ENCODE measurements around the gene ASF1B. TPM values are rescaled to one million over a fixed set of nuclear protein-coding genes. Genes with fewer than 3 reads are reported as not detected.
A peak's percentile ranks its signal among the peaks of the same experiment; 100 is the strongest.

Gene ASF1B
- total RNA-seq, 1 donor from 2014 or later, result 2.8 TPM

GRCh38 chr19:14080887-14081796, 55.2 kb downstream of the ASF1B start:
- H3K9me3 Mint-ChIP-seq (ENCODE audit: low read depth), result no peaks in the 10 kb centered on the region
- peak overlapping the region; percentile 94 for H3K27ac Mint-ChIP-seq (ENCODE audit: unreplicated experiment)
- H3K4me1 Mint-ChIP-seq (ENCODE audit: low read depth), result peaks cover 22% of the 10 kb centered on the region
- no peaks in the 10 kb centered on the region for H3K27me3 Mint-ChIP-seq (ENCODE audit: low read depth)
- peak overlapping the region; percentile 96 for H3K4me3 Mint-ChIP-seq (ENCODE audit: unreplicated experiment)
- no peak for TF ChIP-seq CTCF (IDR thresholded peaks at IDR 0.05)
- H3K36me3 Mint-ChIP-seq (ENCODE audit: low read depth), result peaks cover 2% of the 10 kb centered on the region
- peak; percentile 99 for DNase-seq (ENCODE audit: low spot score)

GRCh38 chr19:14078411-14078810, 58.0 kb downstream of the ASF1B start:
- no peaks in the 10 kb centered on the region for H3K27me3 Mint-ChIP-seq (ENCODE audit: low read depth)
- no peak for DNase-seq (ENCODE audit: low spot score)

GRCh38 chr19:14073925-14074838, 62.2 kb downstream of the ASF1B start:
- no peaks in the 10 kb centered on the region for H3K36me3 Mint-ChIP-seq (ENCODE audit: low read depth)
- DNase-seq (ENCODE audit: low spot score), result no peak
- H3K4me3 Mint-ChIP-seq (ENCODE audit: unreplicated experiment), result peak overlapping the region; percentile 98
- no peaks in the 10 kb centered on the region for H3K9me3 Mint-ChIP-seq (ENCODE audit: low read depth)
- peak overlapping the region; percentile 92 for H3K27ac Mint-ChIP-seq (ENCODE audit: unreplicated experiment)
- peaks cover 18% of the 10 kb centered on the region for H3K4me1 Mint-ChIP-seq (ENCODE audit: low read depth)
- TF ChIP-seq CTCF (IDR thresholded peaks at IDR 0.05), result no peak
- H3K27me3 Mint-ChIP-seq (ENCODE audit: low read depth), result no peaks in the 10 kb centered on the region

More at GRCh38 chr19:14078411-14078810, 58.0 kb downstream of the ASF1B start:
- Mint-ChIP-seq H3K36me3 (ENCODE audit: low read depth) (no peaks in the 10 kb centered on the region), H3K27ac (ENCODE audit: unreplicated experiment) (no peak overlapping the region), H3K4me3 (ENCODE audit: unreplicated experiment) (no peak overlapping the region), H3K9me3 (ENCODE audit: low read depth) (no peaks in the 10 kb centered on the region), H3K4me1 (ENCODE audit: low read depth) (peaks cover 35% of the 10 kb centered on the region)
- no peak for TF ChIP-seq CTCF (IDR thresholded peaks at IDR 0.05)

- H3K4me3 Mint-ChIP-seq (ENCODE audit: unreplicated experiment), result peak overlapping the region; percentile 98
- TF ChIP-seq CTCF (IDR thresholded peaks at IDR 0.05), result peak; percentile 70
- peak overlapping the region; percentile 92 for H3K27ac Mint-ChIP-seq (ENCODE audit: unreplicated experiment)
- no peaks in the 10 kb centered on the region for H3K9me3 Mint-ChIP-seq (ENCODE audit: low read depth)
- H3K36me3 Mint-ChIP-seq (ENCODE audit: low read depth), result no peaks in the 10 kb centered on the region
- H3K27me3 Mint-ChIP-seq (ENCODE audit: low read depth), result no peaks in the 10 kb centered on the region
- peaks cover 18% of the 10 kb centered on the region for H3K4me1 Mint-ChIP-seq (ENCODE audit: low read depth)
- DNase-seq (ENCODE audit: low spot score), result no peak
Measured at GRCh38 chr19:14073261-14073924, 63.0 kb downstream of the ASF1B start.
